GM23248 (cell line): ENCODE measurements around the gene THRSP.

ENCODE experiments used
- EZH2 ChIP-seq: fragments of 200-600 bp; sonication (generic); IDR thresholded peaks from 2 replicates; pipeline ENCODE4 v1.6.1; 2018; ENCODE audit warnings: antibody characterized with exemption, mild to moderate bottlenecking; ENCODE audit not compliant: insufficient read depth, poor library complexity, severe bottlenecking
- EZH2phosphoT487 ChIP-seq: fragments of 200-600 bp; sonication (generic); IDR thresholded peaks from 2 replicates; pipeline ENCODE4 v1.6.1; 2018; ENCODE audit warnings: antibody characterized with exemption, moderate library complexity, mild to moderate bottlenecking, low read depth; ENCODE audit not compliant: insufficient read depth

DNA sequence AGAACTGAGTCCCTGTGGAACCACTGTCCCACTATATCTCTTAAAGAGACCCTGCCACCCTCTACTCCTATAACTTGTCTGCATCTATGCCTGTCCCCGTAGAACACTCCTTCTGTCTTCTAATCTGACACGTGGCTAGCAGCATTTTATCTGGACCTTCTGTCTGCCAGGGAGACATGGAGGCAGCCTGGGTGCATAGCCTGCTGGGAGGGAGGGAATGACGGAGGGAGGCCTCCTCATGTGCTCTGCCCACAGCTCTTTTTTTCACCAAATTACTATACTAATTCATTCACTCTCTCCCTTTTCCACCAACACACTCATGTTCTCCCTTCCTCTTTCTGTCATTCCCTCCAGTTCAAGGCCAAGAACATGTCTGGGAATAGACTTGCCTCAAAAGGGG lies 7.6 kb upstream of the THRSP start:
- TF ChIP-seq EZH2phosphoT487, result no peak
- TF ChIP-seq EZH2, result no peak
